Neural progenitor cell (in vitro differentiated cells): Measurements from ENCODE around the gene TAGLN. TPM values are rescaled to one million over a fixed set of nuclear protein-coding genes. Genes with fewer than 3 reads are reported as not detected.
"Not testable (repeated sequence)": the region's sequence is repeated elsewhere in the genome, so short reads cannot be mapped to it uniquely, and the experiment has no call there.

Experiments
- DNase-seq: peaks from one replicate; pipeline ENCODE4 v3.0.0-alpha.2; 2016; ENCODE audit warnings: low spot score
- H2AFZ ChIP-seq: fragments of 200-600 bp; sonication (generic); replicated peaks from 2 replicates; pipeline ENCODE4 v1.6.1; 2016; ENCODE audit warnings: antibody characterized with exemption
- H3F3A ChIP-seq: fragments of 200-600 bp; sonication (generic); 2 replicates; pipeline ENCODE4 v1.6.1; 2016; ENCODE audit warnings: antibody characterized with exemption, low read depth
- H3K27ac ChIP-seq: fragments of 200-600 bp; sonication (generic); 2 replicates; pipeline ENCODE4 v1.5.1; 2016; ENCODE audit warnings: mild to moderate bottlenecking
- H3K27me3 ChIP-seq: fragments of 200-600 bp; sonication (generic); 2 replicates; pipeline ENCODE4 v1.6.1; 2016; ENCODE audit warnings: mild to moderate bottlenecking, moderate library complexity
- H3K36me3 ChIP-seq: fragments of 200-600 bp; sonication (generic); 2 replicates; pipeline ENCODE4 v1.5.1; 2016
- H3K4me1 ChIP-seq: fragments of 200-600 bp; sonication (generic); 2 replicates; pipeline ENCODE4 v1.6.1; 2016; ENCODE audit warnings: mixed run types
- H3K4me2 ChIP-seq: fragments of 200-600 bp; sonication (generic); 2 replicates; pipeline ENCODE4 v1.6.1; 2016
- H3K4me3 ChIP-seq: fragments of 200-600 bp; sonication (generic); 2 replicates; pipeline ENCODE4 v1.5.1; 2016
- H3K79me2 ChIP-seq: fragments of 200-600 bp; sonication (generic); 2 replicates; pipeline ENCODE4 v1.6.1; 2016; ENCODE audit warnings: low read depth
- H3K9ac ChIP-seq: fragments of 200-600 bp; sonication (generic); 2 replicates; pipeline ENCODE4 v1.6.1; 2016
- H3K9me3 ChIP-seq: fragments of 200-600 bp; sonication (generic); 2 replicates; pipeline ENCODE4 v1.5.1; 2016; ENCODE audit warnings: low read depth
- H4K20me1 ChIP-seq: fragments of 200-600 bp; sonication (generic); 2 replicates; pipeline ENCODE4 v1.6.1; 2016; ENCODE audit warnings: low read depth
- H3K27ac Mint-ChIP-seq: 3 replicates; pipeline ENCODE4 v1.8.0; 2021; ENCODE audit warnings: mixed read lengths
- H3K27me3 Mint-ChIP-seq: 2 replicates; pipeline ENCODE4 v1.8.0; 2022; ENCODE audit warnings: low read depth, mild to moderate bottlenecking, inconsistent platforms, moderate library complexity, mixed read lengths; ENCODE audit not compliant: insufficient read depth
- H3K36me3 Mint-ChIP-seq: 3 replicates; pipeline ENCODE4 v1.8.0; 2021; ENCODE audit warnings: mixed read lengths
- H3K4me1 Mint-ChIP-seq: 3 replicates; pipeline ENCODE4 v1.8.0; 2021; ENCODE audit warnings: mixed read lengths
- H3K4me3 Mint-ChIP-seq: 3 replicates; pipeline ENCODE4 v1.8.0; 2021; ENCODE audit warnings: mild to moderate bottlenecking, moderate library complexity, mixed read lengths
- H3K9me3 Mint-ChIP-seq: 3 replicates; pipeline ENCODE4 v1.8.0; 2020; ENCODE audit warnings: mixed read lengths
- EZH2 ChIP-seq: fragments of 200-600 bp; sonication (generic); IDR thresholded peaks from 2 replicates; pipeline ENCODE4 v1.6.1; 2017; ENCODE audit warnings: antibody characterized with exemption, mild to moderate bottlenecking, moderate library complexity
- EZH2phosphoT487 ChIP-seq: fragments of 200-600 bp; sonication (generic); IDR thresholded peaks from 2 replicates; pipeline ENCODE4 v1.6.1; 2017; ENCODE audit warnings: antibody characterized with exemption
- total RNA-seq: library from RNA; depleted of rRNA; stranded (reverse); fragments of >200 nt; gene quantifications from 2 replicates; pipeline ENCODE4 v1.2.3, GENCODE V29; 2015; ENCODE audit warnings: low replicate concordance
- TF ChIP-seq, protein P1 (sequence below): fragments of 200-600 bp; sonication (generic); IDR thresholded peaks from 2 replicates; pipeline ENCODE4 v1.5.1; 2017; ENCODE audit warnings: antibody characterized with exemption, mild to moderate bottlenecking

TAGLN gene
- total RNA-seq, 1 donor from 2014 or later, result 24.5 TPM

DNA sequence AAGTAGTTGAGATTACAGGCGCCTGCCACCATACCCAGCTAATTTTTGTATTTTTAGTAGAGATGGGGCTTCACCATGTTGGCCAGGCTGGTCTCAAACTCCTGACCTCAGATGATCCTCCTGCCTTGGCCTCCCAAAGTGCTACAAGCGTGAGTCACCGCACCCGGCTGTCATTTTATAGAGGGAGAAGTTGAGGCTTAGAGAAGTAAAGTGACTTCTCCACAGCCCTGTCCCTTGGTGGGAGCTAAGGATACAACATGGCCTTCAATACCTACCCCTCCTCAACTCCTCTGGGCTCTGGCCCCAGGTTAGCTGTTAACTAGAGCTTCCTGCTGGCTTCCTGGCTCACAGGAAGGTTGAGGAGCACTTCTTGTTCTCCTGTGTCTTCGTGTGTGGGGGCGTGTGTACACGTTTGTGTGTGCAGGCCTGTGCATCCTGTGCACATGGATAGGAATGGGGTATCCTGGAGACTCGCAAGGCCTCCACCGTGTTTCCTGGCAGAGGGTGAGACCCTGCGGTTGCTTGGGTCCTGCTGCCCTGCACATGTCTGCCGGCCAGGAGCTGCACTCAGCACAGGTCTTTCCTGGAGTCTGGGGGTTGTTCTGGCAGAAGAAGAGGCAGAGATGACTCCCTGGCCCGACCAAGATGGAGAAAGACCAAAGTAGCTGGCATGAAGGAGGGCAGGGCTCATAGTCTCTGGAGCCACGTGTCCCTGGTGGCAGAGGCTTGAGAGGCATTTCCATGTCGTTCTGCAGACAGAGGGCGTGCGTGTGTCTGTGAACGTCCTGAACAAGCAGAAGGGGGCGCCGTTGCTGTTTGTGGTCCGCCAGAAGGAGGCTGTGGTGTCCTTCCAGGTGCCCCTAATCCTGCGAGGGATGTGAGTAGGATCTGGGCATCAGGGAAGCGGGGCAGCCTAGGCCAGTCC, 18.2 kb upstream of the TAGLN start:
- Mint-ChIP-seq H3K4me1 (peaks cover 23% of the 10 kb centered on the region), H3K27ac (peak overlapping the region; percentile 60), H3K9me3 (no peaks in the 10 kb centered on the region), H3K27me3 (no peaks in the 10 kb centered on the region), H3K4me3 (peak overlapping the region; percentile 98), H3K36me3 (peaks cover 2% of the 10 kb centered on the region)
- no peak overlapping the region for H2AFZ ChIP-seq
- no peaks in the 10 kb centered on the region for H3K9me3 ChIP-seq
- peaks cover 11% of the 10 kb centered on the region for H3K4me1 ChIP-seq
- no peak overlapping the region for H3K9ac ChIP-seq
- TF ChIP-seq EZH2, result no peak
- TF ChIP-seq, protein P1, sequence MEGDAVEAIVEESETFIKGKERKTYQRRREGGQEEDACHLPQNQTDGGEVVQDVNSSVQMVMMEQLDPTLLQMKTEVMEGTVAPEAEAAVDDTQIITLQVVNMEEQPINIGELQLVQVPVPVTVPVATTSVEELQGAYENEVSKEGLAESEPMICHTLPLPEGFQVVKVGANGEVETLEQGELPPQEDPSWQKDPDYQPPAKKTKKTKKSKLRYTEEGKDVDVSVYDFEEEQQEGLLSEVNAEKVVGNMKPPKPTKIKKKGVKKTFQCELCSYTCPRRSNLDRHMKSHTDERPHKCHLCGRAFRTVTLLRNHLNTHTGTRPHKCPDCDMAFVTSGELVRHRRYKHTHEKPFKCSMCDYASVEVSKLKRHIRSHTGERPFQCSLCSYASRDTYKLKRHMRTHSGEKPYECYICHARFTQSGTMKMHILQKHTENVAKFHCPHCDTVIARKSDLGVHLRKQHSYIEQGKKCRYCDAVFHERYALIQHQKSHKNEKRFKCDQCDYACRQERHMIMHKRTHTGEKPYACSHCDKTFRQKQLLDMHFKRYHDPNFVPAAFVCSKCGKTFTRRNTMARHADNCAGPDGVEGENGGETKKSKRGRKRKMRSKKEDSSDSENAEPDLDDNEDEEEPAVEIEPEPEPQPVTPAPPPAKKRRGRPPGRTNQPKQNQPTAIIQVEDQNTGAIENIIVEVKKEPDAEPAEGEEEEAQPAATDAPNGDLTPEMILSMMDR, result peak; percentile 74
- H3K27ac ChIP-seq, result no peak overlapping the region
- peaks cover 23% of the 10 kb centered on the region for H3F3A ChIP-seq
- peaks cover 4% of the 10 kb centered on the region for H3K79me2 ChIP-seq
- DNase-seq, result peak; percentile 90
- H3K27me3 ChIP-seq, result no peaks in the 10 kb centered on the region
- no peak overlapping the region for H3K4me3 ChIP-seq
- no peaks in the 10 kb centered on the region for H4K20me1 ChIP-seq
- H3K36me3 ChIP-seq, result no peaks in the 10 kb centered on the region
- no peak overlapping the region for H3K4me2 ChIP-seq

DNA sequence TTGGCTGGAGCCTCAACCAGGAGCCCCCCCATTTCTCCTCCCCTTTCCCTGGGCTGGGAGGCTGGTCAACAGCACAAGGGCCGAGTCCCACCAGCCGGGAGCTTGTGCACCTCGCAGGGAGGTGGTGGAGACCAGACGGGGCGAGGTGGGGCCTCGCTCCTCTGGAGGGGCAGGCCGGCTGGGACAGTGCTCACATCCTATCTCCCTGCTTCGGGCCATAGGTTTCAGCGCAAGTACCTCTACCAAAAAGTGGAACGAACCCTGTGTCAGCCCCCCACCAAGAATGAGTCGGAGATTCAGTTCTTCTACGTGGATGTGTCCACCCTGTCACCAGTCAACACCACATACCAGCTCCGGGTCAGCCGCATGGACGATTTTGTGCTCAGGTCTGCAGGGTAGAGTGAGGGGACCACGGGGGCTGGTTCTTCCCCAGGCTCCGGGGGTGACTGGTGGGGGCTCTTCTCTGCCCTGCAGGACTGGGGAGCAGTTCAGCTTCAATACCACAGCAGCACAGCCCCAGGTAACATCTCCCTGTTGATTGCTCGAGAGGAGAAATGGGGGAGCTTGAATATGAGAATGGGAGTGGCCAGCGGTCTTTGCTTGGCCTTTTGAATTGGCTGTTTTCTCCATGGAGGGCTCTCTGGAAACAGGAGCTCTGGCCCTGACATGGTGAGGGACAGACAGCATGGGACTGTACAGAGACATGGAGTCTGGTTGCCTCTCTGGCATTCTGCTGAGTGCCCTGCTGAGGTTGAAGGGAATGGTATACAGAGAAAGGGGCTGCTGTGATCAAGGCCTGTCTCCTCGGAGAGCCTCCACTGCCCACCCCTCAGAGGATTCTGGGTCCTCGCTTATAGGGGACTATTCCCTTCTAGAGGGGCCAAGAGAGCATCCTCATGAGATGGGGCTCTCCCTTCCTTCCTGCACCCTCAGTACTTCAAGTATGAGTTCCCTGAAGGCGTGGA, 17.3 kb upstream of the TAGLN start:
- no peaks in the 10 kb centered on the region for H3K36me3 ChIP-seq
- no peak for TF ChIP-seq EZH2
- no peak for TF ChIP-seq EZH2phosphoT487
- TF ChIP-seq, protein P1, result no peak
- no peak overlapping the region for H3K4me3 ChIP-seq
- no peak for DNase-seq
- H3K79me2 ChIP-seq, result peaks cover 4% of the 10 kb centered on the region
- H3K9ac ChIP-seq, result no peak overlapping the region
- H3K27me3 Mint-ChIP-seq, result peaks cover 2% of the 10 kb centered on the region
- H2AFZ ChIP-seq, result no peak overlapping the region
- peaks cover 23% of the 10 kb centered on the region for H3K4me1 Mint-ChIP-seq
- no peaks in the 10 kb centered on the region for H3K9me3 Mint-ChIP-seq
- H3F3A ChIP-seq, result peaks cover 23% of the 10 kb centered on the region
- H3K27ac ChIP-seq, result no peak overlapping the region
- peaks cover 2% of the 10 kb centered on the region for H3K36me3 Mint-ChIP-seq
- H3K4me3 Mint-ChIP-seq, result no peak overlapping the region
- H3K4me1 ChIP-seq, result peaks cover 11% of the 10 kb centered on the region
- H3K4me2 ChIP-seq, result no peak overlapping the region
- H3K9me3 ChIP-seq, result no peaks in the 10 kb centered on the region
- H3K27ac Mint-ChIP-seq, result no peak overlapping the region
- H4K20me1 ChIP-seq, result no peaks in the 10 kb centered on the region
- H3K27me3 ChIP-seq, result no peaks in the 10 kb centered on the region

DNA sequence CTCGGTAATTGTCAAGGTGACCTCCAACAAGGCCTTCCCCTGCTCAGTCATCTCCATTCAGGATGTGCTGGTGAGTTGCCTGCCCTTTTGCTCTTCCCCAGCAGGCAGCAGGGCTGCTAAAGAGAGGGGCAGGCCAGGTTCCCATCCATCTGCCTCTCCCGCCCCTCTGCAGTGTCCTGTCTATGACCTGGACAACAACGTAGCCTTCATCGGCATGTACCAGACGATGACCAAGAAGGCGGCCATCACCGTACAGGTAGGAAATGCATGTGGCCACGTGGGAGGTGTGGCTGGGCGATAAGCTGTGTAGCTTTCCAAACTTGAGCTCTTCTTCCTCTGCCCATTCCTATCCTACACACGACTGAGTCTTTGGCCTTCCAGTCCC, 16.6 kb upstream of the TAGLN start:
- no peaks in the 10 kb centered on the region for H3K27me3 ChIP-seq
- no peak overlapping the region for H3K4me3 Mint-ChIP-seq

DNA sequence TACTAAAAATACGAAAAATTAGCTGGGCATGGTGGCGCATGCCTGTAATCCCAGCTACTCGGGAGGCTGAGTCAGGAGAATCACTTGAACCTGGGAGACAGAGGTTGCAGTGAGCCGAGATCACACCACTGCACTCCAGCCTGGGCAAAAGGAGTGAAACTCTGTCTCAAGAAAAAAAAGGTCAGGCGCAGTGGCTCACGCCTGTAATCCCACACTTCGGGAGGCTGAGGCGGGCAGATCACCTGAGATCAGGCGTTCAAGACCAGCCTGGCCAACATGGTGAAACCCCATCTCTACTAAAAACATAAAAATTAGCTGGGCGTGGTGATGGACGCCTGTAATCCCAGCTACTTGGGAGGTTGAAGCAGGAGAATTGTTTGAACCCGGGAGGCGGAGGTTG, 16.0 kb upstream of the TAGLN start:
- H3K27me3 ChIP-seq, H3K4me3 ChIP-seq, H3K27ac Mint-ChIP-seq, H3K36me3 Mint-ChIP-seq, H3K9me3 ChIP-seq, H3K4me2 ChIP-seq, H4K20me1 ChIP-seq, H3K9me3 Mint-ChIP-seq, H2AFZ ChIP-seq, H3K9ac ChIP-seq, H3K27ac ChIP-seq, H3K79me2 ChIP-seq, H3K27me3 Mint-ChIP-seq, H3K4me3 Mint-ChIP-seq, H3K36me3 ChIP-seq, DNase-seq: not testable (repeated sequence)
- peaks cover 11% of the 10 kb centered on the region for H3K4me1 ChIP-seq
- H3F3A ChIP-seq, result peaks cover 20% of the 10 kb centered on the region
- peaks cover 16% of the 10 kb centered on the region for H3K4me1 Mint-ChIP-seq

More for the DNA sequence above, 16.6 kb upstream of the TAGLN start:
- H2AFZ ChIP-seq, result no peak overlapping the region
- H3K9me3 Mint-ChIP-seq, result no peaks in the 10 kb centered on the region
- peaks cover 11% of the 10 kb centered on the region for H3K4me1 ChIP-seq
- H3K36me3 Mint-ChIP-seq, result peaks cover 2% of the 10 kb centered on the region
- peaks cover 4% of the 10 kb centered on the region for H3K79me2 ChIP-seq
- DNase-seq, result no peak
- H3F3A ChIP-seq, result peaks cover 23% of the 10 kb centered on the region
- H3K36me3 ChIP-seq, result no peaks in the 10 kb centered on the region
- peaks cover 2% of the 10 kb centered on the region for H3K27me3 Mint-ChIP-seq
- no peak for TF ChIP-seq EZH2phosphoT487
- TF ChIP-seq EZH2, result no peak
- TF ChIP-seq, protein P1, result no peak
- H3K4me3 ChIP-seq, result no peak overlapping the region
- no peaks in the 10 kb centered on the region for H3K9me3 ChIP-seq
- H3K27ac ChIP-seq, result no peak overlapping the region
- no peaks in the 10 kb centered on the region for H4K20me1 ChIP-seq
- no peak overlapping the region for H3K4me2 ChIP-seq
- H3K27ac Mint-ChIP-seq, result no peak overlapping the region
- no peak overlapping the region for H3K9ac ChIP-seq
- H3K4me1 Mint-ChIP-seq, result peaks cover 23% of the 10 kb centered on the region
